ENCODE measurements around the gene XPR1. TPM values are rescaled to one million over a fixed set of nuclear protein-coding genes. Genes with fewer than 3 reads are reported as not detected.

The XPR1 gene
- total RNA-seq, 1 experiment from 2014 or later, result 19.9 TPM

DNA sequence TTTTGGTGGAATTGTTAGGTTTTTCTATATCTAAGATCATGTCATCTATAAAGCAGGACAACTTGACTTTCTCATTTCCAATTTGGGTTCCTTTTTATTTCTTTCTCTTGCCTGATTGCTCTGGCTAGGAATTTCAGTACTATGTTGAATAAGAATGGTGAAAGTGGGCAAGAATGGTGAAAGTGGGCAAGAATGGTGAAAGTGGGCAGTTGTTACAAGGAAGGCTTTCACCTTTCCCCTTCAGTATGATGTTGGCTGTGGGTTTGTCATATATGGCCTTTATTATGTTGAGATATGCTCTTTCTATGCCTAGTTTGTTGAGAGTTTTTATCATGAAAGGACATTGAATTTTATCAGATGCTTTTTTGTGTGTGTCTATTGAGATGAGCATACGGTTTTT is 64.5 kb downstream of the XPR1 start:
- peaks cover 13% of the 10 kb centered on the region for H3K79me2 ChIP-seq (ENCODE audit: insufficient read depth, low read length)
- no peaks in the 10 kb centered on the region; the same call in 1 of the 2 replicates for H4K20me1 ChIP-seq (ENCODE audit: insufficient read depth)
- H2AFZ ChIP-seq (ENCODE audit: low read depth, low read length, poor library complexity, severe bottlenecking), result no peak overlapping the region
- H3K36me3 ChIP-seq (ENCODE audit: control insufficient read depth in 1 of 2, insufficient read depth in 2 of 2, low read length in 2 of 2), result no peaks in the 10 kb centered on the region
- no peak overlapping the region for H3K27ac ChIP-seq (ENCODE audit: low read depth, low read length)
- CTCF ChIA-PET, result no interaction called here
- no peaks in the 10 kb centered on the region for H3K4me1 ChIP-seq (ENCODE audit: control insufficient read depth in 1 of 2, insufficient read depth in 2 of 2, low read length in 2 of 2)
- no peaks in the 10 kb centered on the region for H3K27me3 ChIP-seq (ENCODE audit: insufficient read depth, low read length)
- ATAC-seq, result no peak
- H3K9me3 ChIP-seq (ENCODE audit: control insufficient read depth in 1 of 2, insufficient read depth in 1 of 2, low read depth in 1 of 2, low read length in 2 of 2), result no peaks in the 10 kb centered on the region
- DNase-seq (ENCODE audit: low read depth, low spot score), result no peak
- H3K4me3 ChIP-seq (replicated peaks in 1 of 2; ENCODE audit: low read depth in 1 of 2, low read length in 2 of 2), result no peak overlapping the region
- H3K9me2 ChIP-seq (ENCODE audit: insufficient read depth), result no peaks in the 10 kb centered on the region
- BruUV-seq (replicated peaks), result no TSS peak
- intact Hi-C loops (cut with micrococcal nuclease), result no loop called here
- no peak overlapping the region for H3K9ac ChIP-seq (ENCODE audit: low read length)
- POLR2A ChIA-PET, result no interaction called here
- TF ChIP-seq, protein P1, sequence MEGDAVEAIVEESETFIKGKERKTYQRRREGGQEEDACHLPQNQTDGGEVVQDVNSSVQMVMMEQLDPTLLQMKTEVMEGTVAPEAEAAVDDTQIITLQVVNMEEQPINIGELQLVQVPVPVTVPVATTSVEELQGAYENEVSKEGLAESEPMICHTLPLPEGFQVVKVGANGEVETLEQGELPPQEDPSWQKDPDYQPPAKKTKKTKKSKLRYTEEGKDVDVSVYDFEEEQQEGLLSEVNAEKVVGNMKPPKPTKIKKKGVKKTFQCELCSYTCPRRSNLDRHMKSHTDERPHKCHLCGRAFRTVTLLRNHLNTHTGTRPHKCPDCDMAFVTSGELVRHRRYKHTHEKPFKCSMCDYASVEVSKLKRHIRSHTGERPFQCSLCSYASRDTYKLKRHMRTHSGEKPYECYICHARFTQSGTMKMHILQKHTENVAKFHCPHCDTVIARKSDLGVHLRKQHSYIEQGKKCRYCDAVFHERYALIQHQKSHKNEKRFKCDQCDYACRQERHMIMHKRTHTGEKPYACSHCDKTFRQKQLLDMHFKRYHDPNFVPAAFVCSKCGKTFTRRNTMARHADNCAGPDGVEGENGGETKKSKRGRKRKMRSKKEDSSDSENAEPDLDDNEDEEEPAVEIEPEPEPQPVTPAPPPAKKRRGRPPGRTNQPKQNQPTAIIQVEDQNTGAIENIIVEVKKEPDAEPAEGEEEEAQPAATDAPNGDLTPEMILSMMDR (IDR thresholded peaks at IDR 0.05 in 2 of 3, conservative IDR thresholded peaks at IDR 0.05 in 1 of 3; ENCODE audit: borderline replicate concordance in 1 of 3, insufficient read depth in 1 of 3, low read depth in 2 of 3, low read length in 2 of 3), result no peak
- TF ChIP-seq SIN3A (IDR thresholded peaks at IDR 0.05; ENCODE audit: low read depth) (no peak), JUND (IDR thresholded peaks at IDR 0.05) (no peak), RAD21 (IDR thresholded peaks at IDR 0.05; ENCODE audit: low read depth) (no peak), ELF1 (IDR thresholded peaks at IDR 0.05; ENCODE audit: borderline replicate concordance, low read depth) (no peak), EZH2 (IDR thresholded peaks at IDR 0.05) (no peak), SP1 (IDR thresholded peaks at IDR 0.05; ENCODE audit: low read depth) (no peak), SRF (IDR thresholded peaks at IDR 0.05; ENCODE audit: low read depth) (no peak), EZH2phosphoT487 (IDR thresholded peaks at IDR 0.05; ENCODE audit: borderline replicate concordance) (no peak), ZFX (IDR thresholded peaks at IDR 0.05) (no peak)
- TF ChIP-seq, protein P2, sequence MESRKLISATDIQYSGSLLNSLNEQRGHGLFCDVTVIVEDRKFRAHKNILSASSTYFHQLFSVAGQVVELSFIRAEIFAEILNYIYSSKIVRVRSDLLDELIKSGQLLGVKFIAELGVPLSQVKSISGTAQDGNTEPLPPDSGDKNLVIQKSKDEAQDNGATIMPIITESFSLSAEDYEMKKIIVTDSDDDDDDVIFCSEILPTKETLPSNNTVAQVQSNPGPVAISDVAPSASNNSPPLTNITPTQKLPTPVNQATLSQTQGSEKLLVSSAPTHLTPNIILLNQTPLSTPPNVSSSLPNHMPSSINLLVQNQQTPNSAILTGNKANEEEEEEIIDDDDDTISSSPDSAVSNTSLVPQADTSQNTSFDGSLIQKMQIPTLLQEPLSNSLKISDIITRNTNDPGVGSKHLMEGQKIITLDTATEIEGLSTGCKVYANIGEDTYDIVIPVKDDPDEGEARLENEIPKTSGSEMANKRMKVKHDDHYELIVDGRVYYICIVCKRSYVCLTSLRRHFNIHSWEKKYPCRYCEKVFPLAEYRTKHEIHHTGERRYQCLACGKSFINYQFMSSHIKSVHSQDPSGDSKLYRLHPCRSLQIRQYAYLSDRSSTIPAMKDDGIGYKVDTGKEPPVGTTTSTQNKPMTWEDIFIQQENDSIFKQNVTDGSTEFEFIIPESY (IDR thresholded peaks at IDR 0.05; ENCODE audit: extremely low read depth, insufficient replicate concordance, low read length), result no peak
- TF ChIP-seq, protein P3, sequence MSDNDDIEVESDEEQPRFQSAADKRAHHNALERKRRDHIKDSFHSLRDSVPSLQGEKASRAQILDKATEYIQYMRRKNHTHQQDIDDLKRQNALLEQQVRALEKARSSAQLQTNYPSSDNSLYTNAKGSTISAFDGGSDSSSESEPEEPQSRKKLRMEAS (IDR thresholded peaks at IDR 0.05), result no peak
- TF ChIP-seq, protein P4, sequence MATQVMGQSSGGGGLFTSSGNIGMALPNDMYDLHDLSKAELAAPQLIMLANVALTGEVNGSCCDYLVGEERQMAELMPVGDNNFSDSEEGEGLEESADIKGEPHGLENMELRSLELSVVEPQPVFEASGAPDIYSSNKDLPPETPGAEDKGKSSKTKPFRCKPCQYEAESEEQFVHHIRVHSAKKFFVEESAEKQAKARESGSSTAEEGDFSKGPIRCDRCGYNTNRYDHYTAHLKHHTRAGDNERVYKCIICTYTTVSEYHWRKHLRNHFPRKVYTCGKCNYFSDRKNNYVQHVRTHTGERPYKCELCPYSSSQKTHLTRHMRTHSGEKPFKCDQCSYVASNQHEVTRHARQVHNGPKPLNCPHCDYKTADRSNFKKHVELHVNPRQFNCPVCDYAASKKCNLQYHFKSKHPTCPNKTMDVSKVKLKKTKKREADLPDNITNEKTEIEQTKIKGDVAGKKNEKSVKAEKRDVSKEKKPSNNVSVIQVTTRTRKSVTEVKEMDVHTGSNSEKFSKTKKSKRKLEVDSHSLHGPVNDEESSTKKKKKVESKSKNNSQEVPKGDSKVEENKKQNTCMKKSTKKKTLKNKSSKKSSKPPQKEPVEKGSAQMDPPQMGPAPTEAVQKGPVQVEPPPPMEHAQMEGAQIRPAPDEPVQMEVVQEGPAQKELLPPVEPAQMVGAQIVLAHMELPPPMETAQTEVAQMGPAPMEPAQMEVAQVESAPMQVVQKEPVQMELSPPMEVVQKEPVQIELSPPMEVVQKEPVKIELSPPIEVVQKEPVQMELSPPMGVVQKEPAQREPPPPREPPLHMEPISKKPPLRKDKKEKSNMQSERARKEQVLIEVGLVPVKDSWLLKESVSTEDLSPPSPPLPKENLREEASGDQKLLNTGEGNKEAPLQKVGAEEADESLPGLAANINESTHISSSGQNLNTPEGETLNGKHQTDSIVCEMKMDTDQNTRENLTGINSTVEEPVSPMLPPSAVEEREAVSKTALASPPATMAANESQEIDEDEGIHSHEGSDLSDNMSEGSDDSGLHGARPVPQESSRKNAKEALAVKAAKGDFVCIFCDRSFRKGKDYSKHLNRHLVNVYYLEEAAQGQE (IDR thresholded peaks at IDR 0.05; ENCODE audit: low read depth), result no peak
- RAD21 ChIA-PET (ENCODE audit: low non-redundant PET in 1 of 2, low total read pairs in 2 of 2, uncharacterized antibody in 2 of 2, unreplicated experiment in 2 of 2), result no interaction called here
- no peak overlapping the region for H3K4me2 ChIP-seq (ENCODE audit: low read length)

All from HCT116 (cell line).